Embryonic facial prominence (tissue), 1 donor: ENCODE measurements around the gene OR9G4.

Experiments
- DNase-seq: peaks from one replicate; pipeline ENCODE4 v3.0.0-alpha.2; 2016; ENCODE audit errors: extremely low spot score

OR9G4 gene

DNA sequence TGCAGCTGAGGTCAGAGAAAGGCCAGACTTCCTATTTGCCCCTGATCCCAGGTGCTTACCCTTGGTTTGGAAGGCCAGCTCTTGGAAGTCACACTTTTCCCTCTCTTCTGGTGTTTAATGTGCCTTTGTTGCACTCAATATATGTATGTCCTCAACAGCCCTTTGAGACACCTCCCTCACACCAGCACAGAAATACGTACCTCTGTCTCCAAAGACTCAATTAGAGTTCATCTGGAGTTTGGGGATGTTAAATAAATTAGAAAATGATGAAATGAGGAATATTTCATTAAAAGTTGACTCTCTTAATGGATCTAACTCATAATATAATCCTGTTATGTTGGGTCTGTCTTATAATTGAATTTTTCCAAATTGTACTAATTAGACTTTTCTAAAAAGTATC lies at the start of gene OR9G4:
TSS of gene OR9G4 (minus strand) at position 101 of the 400 bp plus-strand sequence. CDS start 4,931 bp downstream, outside the sequence.
- no peak for DNase-seq

DNA sequence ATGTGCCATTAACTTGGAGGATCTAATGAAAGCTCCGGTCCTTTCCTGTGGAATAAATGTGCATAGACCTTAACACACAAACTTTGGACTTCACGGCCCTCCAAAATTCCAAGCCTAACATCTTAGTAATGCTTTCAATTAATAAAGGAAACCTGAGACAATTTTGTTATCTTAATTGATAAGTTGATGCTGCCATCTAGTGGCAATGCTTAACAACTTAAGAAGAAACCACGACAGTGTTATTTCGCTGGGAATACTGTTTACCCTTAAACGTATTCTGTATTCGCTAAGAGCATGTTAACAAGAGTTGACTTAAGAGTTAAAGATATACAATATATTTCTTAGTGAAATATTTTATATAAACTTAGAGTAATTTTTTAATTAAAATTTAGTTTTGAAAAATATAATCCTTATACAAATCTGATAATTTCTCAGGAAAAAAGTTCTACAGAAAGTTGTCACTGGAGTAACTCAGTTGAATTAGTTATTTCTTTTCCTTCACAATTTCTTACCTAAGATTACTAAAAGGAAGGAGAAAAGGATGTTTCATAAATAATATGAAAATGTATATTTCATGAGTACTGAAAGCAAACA lies 35.0 kb upstream of the OR9G4 start:
- no peak for DNase-seq

DNA sequence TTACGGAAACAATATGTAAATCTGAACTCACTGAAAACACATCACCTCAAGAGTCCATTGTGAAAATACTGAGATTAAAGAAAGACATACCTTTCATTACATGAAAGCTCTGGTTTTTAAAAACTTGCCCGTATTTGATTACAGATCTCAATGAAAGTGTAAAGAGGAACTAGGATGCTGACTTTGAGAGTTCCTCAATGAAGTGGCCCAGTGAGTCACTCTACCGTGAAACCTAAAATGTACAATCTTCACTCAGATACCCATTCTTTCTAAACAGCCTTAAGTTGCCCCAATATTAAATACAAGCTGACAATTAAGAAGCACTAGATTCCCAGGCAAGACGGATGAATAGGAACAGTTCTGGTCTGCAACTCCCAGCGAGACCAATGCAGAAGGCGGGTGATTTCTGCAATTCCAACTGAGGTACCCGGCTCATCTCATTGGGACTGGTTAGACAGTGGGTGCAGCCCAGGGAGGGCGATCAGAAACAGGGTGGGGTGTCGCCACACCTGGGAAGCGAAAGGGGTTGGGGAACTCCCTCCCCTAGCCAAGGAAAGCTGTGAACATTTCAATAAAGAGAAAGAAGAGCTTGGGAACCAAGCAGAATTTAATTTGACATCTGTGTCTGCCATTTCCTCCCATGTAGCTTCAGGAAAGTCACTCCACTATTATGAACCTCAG lies 33.8 kb upstream of the OR9G4 start:
- no peak for DNase-seq

DNA sequence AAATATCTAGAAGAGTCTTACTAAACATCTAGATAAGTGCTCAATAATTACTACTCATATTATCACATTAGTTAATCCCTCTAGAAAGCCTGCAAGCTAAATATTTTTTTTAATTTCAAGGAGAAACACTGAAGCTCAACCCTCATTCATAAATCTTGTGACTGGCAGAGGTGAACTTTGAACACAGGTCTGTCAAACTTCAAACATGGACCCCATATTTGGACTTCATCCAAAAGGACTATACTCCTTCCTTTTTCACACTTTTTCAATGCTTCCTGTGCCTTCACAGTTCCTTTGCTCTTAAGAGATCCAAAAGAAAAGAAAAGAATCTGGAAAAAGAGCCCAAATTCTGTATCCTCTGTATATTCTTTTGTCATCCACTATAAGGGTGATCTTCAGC lies 28.3 kb upstream of the OR9G4 start:
- DNase-seq: no peak

DNA sequence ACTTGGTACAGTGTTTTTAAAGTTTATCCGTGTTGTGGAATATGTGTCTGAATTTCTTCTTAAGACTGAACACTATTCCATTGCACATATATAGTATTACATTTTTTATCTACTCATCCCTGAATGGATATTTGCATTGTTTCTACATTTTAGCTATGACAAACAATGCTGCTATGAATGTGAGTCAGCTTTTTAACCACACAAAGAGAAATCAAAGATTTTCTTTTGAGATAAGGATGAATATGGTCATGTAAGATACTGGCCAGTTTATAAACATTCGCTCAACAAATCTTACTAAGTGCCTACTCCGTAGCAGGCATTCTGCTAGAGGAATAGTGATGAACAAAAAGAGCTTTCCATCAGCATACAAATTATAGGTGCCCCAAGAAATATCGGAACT lies 16.5 kb upstream of the OR9G4 start:
- DNase-seq: no peak

DNA sequence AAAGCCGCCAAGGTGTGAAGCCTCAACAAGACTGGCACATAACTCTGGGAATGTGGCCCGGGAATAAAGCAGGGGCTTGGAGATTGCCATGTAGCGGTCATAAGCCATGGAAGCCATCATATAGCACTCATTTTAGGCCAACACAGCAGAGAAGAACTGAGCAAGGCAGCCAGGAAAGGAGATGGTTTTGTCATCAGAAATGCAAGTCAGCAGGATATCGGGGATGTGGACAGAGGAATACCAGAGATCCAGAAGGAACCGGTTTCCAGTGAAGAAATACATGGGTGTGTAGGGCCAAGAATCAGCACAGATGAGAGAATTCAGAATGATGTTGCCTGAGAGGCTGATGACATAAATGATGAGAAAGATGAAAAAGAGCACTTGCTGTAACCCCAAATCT lies 3.0 kb upstream of the OR9G4 start:
- no peak for DNase-seq

DNA sequence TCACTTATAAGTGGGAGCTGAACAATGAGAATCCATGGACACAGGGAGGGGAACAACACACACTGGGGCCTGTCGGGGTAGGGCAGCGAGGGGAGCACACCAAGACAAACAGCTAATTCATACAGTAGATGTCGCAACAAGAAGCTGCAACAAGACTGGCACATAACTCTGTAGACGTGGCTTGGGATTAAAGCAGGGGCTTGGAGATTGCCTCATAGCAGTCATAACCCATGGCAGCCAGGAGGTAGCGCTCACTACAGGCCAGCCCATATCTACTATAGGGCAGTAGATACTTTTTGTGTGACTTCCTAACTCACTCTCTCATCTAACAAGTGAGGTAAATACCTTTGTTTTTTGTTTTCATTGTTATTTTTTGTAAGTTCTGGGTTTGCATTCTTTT lies 1.7 kb upstream of the OR9G4 start:
- DNase-seq: no peak

DNA sequence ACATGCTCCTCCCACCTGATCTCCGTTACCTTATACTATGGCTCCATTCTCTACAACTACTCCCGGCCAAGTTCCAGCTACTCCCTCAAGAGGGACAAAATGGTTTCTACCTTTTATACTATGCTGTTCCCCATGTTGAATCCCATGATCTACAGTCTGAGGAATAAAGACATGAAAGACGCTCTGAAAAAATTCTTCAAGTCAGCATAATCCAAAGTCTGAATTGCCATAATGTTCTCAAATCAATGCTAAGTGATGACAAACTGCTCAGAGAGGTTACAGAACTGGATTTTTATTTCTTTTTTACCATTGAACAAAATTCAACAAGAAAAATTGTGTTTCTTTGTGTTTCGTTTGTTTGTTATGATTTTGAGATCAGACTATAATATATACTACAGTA lies 7.6 kb downstream of the OR9G4 start:
- DNase-seq: no peak

DNA sequence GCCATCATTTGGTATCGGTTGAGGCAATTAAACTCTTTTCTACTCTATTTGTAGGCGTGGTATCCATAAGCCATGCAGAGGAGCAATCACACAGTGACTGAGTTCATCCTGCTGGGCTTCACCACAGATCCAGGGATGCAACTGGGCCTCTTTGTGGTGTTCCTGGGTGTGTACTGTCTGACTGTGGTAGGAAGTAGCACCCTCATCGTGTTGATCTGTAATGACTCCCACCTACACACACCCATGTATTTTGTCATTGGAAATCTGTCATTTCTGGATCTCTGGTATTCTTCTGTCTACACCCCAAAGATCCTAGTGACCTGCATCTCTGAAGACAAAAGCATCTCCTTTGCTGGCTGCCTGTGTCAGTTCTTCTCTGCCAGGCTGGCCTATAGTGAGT lies 8.4 kb downstream of the OR9G4 start:
- DNase-seq: no peak

DNA sequence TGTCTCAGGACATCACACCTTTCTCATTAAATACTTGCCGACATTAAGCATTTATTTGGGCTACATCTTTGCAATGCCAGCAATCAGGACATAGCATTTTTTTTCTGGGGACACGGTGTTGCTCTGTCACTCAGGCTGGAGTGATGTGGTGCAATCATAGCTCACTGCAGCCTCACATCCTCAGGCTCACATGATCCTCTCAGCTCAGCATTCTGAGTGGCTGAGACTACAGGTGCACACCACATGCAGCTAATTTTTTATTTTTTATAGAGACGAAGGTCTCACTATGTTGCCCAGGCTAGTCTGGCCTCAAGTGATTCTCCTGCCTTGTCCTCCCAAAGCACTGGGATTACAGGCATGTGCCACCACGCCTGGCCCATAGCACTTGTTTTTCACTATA lies 28.0 kb downstream of the OR9G4 start:
- DNase-seq: no peak

DNA sequence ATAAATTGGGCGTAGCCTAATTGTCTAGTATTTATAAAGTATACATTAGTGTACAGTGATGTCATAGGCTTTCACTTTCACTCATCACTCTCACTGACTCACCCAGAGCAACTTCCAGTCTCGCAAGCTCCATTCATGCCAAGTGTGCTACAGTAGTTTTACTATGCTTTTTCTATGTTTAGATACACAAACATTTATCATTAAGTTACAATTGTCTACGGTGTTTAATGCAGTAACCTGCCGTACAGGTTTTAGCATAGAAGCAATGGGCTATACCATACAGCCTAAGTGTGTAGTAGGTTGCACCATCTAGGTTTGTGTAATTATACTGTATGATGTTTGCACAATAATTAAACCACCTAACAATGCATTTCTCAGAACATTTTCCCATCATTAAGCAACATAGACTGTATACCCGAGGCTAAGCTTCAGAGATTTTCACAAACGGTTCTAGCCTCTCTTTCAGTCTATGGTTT lies 32.1 kb downstream of the OR9G4 start:
- DNase-seq: no peak

DNA sequence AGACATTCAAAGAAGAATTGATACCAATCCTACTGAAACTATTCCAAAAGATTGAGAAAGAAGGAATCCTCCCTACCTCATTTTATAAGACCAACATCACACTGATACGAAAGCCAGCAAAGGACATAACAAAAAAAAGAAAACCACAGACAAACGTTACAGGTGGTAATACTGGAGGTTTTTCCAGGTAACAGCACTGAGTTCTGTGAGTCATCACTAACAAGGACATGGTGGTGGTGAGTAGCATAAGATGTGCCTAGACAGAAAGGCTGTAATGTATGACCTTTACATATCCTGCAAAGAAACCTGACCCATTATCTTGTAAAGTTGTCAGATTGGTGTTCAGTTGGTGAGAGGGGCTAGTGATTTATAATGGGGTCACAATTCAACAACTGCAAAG lies 34.3 kb downstream of the OR9G4 start:
- no peak for DNase-seq

DNA sequence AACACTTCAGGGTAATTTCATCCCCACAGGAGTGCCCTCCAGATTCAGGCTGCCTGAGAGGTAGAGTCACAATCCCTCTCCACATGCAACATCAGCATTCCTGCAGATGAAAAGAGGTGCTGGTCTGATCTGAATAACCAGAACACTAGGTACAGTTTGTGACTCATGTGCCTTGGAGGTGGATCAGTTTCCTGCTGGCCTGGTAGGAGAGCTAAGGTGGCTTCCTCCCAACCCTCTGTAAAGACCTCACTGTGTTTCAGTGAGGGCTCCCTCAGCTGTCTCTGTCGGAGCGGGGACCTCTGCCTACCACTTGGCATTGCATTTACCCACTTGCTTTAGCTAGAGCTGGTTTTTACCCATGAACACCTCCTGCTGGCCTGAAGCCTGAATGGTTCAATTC lies 42.0 kb downstream of the OR9G4 start:
- no peak for DNase-seq

DNA sequence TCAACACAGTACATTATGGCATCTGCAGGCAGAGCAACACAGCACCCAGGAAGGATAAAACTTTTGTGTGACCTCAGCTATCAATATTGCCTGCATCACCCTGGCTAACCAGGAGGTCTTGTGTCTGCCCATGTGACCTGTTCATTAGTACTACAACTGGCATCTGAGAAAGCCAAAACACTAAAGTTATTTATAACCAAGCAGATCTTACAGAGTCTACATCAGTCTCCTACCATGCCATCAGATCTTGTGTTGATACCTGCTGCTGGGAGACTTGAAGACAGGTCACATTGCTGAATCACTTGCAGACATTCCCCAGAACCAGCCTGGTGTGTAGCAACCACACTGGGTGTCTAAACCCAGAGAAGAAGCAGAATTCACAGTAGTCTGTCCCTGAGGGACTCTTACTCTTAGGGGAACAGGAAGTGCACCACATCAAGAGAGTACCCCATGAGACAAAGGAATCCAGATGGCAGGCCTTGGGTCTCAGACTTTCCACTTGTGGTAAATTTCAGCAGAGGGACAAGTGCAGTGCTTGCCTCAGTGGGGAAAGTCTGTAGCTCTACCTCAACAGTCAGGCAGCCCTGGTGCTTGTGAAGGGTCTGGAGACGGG lies 42.6 kb downstream of the OR9G4 start:
- no peak for DNase-seq

DNA sequence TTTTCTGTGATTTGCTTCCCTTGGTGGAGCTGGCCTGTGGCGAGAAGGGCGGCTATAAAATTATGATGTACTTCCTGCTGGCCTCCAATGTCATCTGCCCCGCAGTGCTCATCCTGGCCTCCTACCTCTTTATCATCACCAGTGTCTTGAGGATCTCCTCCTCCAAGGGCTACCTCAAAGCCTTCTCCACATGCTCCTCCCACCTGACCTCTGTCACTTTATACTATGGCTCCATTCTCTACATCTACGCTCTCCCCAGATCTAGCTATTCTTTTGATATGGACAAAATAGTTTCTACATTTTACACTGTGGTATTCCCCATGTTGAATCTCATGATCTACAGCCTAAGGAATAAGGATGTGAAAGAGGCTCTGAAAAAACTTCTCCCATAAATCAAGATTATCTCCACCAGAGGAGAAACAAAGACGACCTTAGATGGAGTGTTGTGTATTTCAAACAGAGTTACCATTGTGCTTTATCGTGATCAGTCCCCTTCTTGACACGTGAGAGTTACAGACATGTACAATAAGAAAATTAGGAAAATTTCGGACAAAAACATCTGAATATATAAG lies 47.5 kb downstream of the OR9G4 start:
- DNase-seq: no peak

DNA sequence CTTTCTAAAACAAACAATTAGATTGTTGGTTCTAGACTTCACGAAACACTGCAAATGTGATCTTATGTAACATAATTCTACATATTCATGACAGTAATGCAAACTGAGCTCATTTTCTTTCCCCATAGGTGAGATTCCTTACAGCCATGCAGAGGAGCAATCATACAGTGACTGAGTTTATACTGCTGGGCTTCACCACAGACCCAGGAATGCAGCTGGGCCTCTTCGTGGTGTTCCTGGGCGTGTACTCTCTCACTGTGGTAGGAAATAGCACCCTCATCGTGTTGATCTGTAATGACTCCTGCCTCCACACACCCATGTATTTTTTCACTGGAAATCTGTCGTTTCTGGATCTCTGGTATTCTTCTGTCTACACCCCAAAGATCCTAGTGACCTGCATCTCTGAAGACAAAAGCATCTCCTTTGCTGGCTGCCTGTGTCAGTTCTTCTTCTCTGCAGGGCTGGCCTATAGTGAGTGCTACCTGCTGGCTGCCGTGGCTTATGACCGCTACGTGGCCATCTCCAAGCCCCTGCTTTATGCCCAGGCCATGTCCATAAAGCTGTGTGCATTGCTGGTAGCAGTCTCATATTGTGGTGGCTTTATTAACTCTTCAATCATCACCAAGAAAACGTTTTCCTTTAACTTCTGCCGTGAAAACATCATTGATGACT lies 48.1 kb downstream of the OR9G4 start:
- no peak for DNase-seq

DNA sequence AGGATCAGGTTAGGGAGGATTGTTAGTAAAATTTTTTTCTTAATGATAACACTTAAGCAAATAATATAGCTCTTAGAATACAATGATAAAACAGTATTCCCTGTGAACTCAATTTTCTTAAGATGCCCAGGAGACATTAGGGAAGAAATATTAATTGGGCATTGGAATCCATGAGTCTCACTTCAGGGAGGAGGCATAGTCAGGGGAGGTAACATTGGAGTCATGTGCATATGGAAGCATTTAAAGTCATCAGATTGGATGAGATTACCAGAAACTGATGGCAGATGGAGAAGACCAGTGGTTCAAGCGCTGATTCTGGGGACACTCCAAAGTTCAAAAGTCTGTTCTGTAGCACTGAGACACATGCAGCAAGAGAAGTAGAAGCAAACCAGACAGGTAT lies 49.7 kb downstream of the OR9G4 start, which contains the start of gene OR9G1:
TSS of gene OR9G1 (plus strand) at position 301 of the 400 bp plus-strand sequence. CDS start 1,293 bp downstream, outside the sequence.
- DNase-seq: no peak

DNA sequence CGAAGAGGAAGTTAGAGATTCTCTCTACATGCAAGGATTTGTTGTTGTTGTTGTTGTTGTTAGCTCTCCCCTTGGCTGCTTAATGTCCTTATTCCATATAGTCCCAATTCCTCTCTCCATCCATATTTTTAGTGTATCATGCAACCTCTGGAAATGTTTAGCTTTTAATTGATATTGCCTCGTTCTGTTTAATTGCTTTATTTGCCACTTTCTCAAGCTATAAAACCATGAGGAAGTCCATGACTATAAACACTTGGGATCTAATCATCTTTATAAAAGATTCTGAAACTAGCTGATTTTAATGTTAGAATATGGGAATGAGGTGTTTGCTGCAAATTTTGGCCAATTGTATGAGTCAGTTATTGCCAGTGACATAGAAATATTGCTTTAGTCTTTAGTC lies 55.1 kb downstream of the OR9G4 start:
- DNase-seq: no peak
